ENCODE measurements around the gene RPS6KA1. TPM values are rescaled to one million over a fixed set of nuclear protein-coding genes. Genes with fewer than 3 reads are reported as not detected.

The RPS6KA1 gene
- total and polyA plus RNA-seq, 10 of the 15 experiments (the other 5 are each of a cell fraction or from before 2014, with no cell fraction given): 5.0 to 136 (median 91.5) TPM

GRCh38 chr1:26610781-26611180, 81.2 kb downstream of the RPS6KA1 start:
- no peak overlapping the region for H3K4me3 ChIP-seq
- no peak for ATAC-seq
- TF ChIP-seq RAD21 (IDR thresholded peaks at IDR 0.05; ENCODE audit: insufficient read depth, low read depth, low read length): no peak
- no peak for TF ChIP-seq MTA2 (IDR thresholded peaks at IDR 0.05; ENCODE audit: low read depth)
- TF ChIP-seq MTA3 (IDR thresholded peaks at IDR 0.05; ENCODE audit: borderline replicate concordance, low read length): no peak
- no peak for TF ChIP-seq CREB1 (IDR thresholded peaks at IDR 0.05; ENCODE audit: low read depth)
- TF ChIP-seq ELK1 (IDR thresholded peaks at IDR 0.05; ENCODE audit: low read depth, low read length): no peak
- no peak for TF ChIP-seq RFX5 (IDR thresholded peaks at IDR 0.05; ENCODE audit: low read depth, low read length)
- no peak for TF ChIP-seq IRF5 (IDR thresholded peaks at IDR 0.05; ENCODE audit: borderline replicate concordance)
- no peak for TF ChIP-seq BCLAF1 (IDR thresholded peaks at IDR 0.05)
- TF ChIP-seq BCL3 (IDR thresholded peaks at IDR 0.05; ENCODE audit: borderline replicate concordance, insufficient read depth, low read depth, low read length, poor library complexity, severe bottlenecking): no peak
- TF ChIP-seq TCF3 (IDR thresholded peaks at IDR 0.05; ENCODE audit: borderline replicate concordance, insufficient read depth, low read depth, low read length): no peak
- no peak for TF ChIP-seq CBX5 (IDR thresholded peaks at IDR 0.05; ENCODE audit: low read depth)
- TF ChIP-seq KAT2A (conservative IDR thresholded peaks at IDR 0.05; ENCODE audit: control insufficient read depth, low read depth, low read length): no peak
- TF ChIP-seq ZNF687 (IDR thresholded peaks at IDR 0.05): no peak

More at GRCh38 chr1:26610781-26611180, 81.2 kb downstream of the RPS6KA1 start:
- Histone ChIP-seq H3K36me3 (ENCODE audit: control insufficient read depth in 2 of 2, insufficient read depth in 2 of 2, low read length in 1 of 2) (no peaks in the 10 kb centered on the region), H2AFZ (ENCODE audit: control insufficient read depth, low read depth, low read length) (no peak overlapping the region), H3K4me2 (ENCODE audit: control insufficient read depth, insufficient read depth) (no peak overlapping the region), H4K20me1 (ENCODE audit: control insufficient read depth, insufficient read depth) (no peaks in the 10 kb centered on the region), H3K27ac (ENCODE audit: control insufficient read depth, insufficient read depth) (no peak overlapping the region), H3K9ac (ENCODE audit: control insufficient read depth, insufficient read depth, low read length) (no peak overlapping the region), H3K79me2 (ENCODE audit: control insufficient read depth, insufficient read depth, low read length) (no peaks in the 10 kb centered on the region), H3K9me3 (replicated peaks; ENCODE audit: control insufficient read depth, insufficient read depth, low read length) (no peaks in the 10 kb centered on the region), H3K4me1 (ENCODE audit: control insufficient read depth, insufficient read depth, low read length) (no peaks in the 10 kb centered on the region), H3K27me3 (replicated peaks in 1 of 2; ENCODE audit: control insufficient read depth in 2 of 2, insufficient read depth in 2 of 2, low read length in 1 of 2) (no peaks in the 10 kb centered on the region)
- 4% methylated on average over 2 of the region's 2 CpGs for WGBS (ENCODE audit: insufficient coverage, insufficient replicate concordance, low lambda C conversion rate, missing lambda C conversion rate)
- no TSS peak for BruUV-seq (replicated peaks)
- DNase-seq (ENCODE audit: low read depth, low spot score) (no peak), FAIRE-seq (no peak)
- CTCF ChIA-PET: interaction anchor here (0.9 to 14.6 kb wide), 4 partner anchors 9 to 267 kb away, joined by 3 to 450 read pairs (median 7); partner anchors contain the start of gene PIGV
- intact Hi-C loops (cut with micrococcal nuclease; ENCODE audit: unreplicated experiment) (no loop called here), in situ Hi-C loops (cut with MboI) (no loop called here)
- SMC1A ChIA-PET (ENCODE audit: uncharacterized antibody, unreplicated experiment): interaction anchor here (0.6 to 11.0 kb wide), 8 partner anchors 9 to 179 kb away, joined by 3 to 268 read pairs (median 4); partner anchors contain the start of gene PIGV
- POLR2A ChIA-PET: interaction anchor here (0.6 to 1.4 kb wide), 3 partner anchors 69 to 199 kb away, joined by 3 read pairs; partner anchors contain the start of gene PIGV
- RAD21 ChIA-PET (ENCODE audit: unreplicated experiment): interaction anchor here (1.9 to 13.9 kb wide), 3 partner anchors 11 to 179 kb away, joined by 8 to 262 read pairs (median 13); partner anchors contain the start of gene PIGV
